Measurements from ENCODE around the gene EIF4G3. TPM values are rescaled to one million over a fixed set of nuclear protein-coding genes. Genes with fewer than 3 reads are reported as not detected.
"Not testable (repeated sequence)": the region's sequence is repeated elsewhere in the genome, so short reads cannot be mapped to it uniquely, and the experiment has no call there.

Gene EIF4G3
- total RNA-seq, 4 donors from 2014 or later = 28.3 to 55.5 (median 35.5) TPM

DNA sequence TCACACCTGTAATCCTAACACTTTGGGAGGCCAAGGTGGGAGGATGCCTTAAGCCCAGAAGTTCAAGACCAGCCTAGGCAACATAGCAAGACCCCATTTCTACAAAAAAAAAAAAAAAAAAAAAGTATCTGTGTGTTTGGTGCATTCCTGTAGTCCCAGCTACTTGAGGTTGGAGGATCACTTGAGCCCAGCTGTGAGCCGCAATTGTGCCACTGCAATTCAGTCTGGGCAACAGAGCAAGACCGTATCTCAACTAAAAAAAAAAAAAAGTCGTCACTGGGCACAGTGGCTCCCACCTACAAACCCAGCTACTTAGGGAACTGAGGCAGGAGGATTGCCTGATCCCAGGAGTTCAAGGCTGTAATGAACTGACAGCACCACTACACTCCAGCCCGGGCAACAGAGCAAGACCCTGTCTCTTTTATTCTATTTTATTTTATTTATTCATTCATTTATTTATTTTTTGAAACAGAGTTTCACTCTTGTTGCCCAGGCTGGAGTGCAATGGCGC lies 8.6 kb upstream of the EIF4G3 start:
- Histone ChIP-seq H3K36me3 (no peaks in the 10 kb centered on the region), H3K27me3 (no peaks in the 10 kb centered on the region), H3K9me3 (no peaks in the 10 kb centered on the region), H3K27ac (no peak overlapping the region), H3K4me1 (peaks cover 2 to 31% (median 8%) of the 10 kb centered on the region in 3 donors), H3K4me3 (no peak overlapping the region)
- WGBS, 2 donors = 86 to 92% methylated on average over 5 of the region's 5 CpGs
- TF ChIP-seq, protein P1, sequence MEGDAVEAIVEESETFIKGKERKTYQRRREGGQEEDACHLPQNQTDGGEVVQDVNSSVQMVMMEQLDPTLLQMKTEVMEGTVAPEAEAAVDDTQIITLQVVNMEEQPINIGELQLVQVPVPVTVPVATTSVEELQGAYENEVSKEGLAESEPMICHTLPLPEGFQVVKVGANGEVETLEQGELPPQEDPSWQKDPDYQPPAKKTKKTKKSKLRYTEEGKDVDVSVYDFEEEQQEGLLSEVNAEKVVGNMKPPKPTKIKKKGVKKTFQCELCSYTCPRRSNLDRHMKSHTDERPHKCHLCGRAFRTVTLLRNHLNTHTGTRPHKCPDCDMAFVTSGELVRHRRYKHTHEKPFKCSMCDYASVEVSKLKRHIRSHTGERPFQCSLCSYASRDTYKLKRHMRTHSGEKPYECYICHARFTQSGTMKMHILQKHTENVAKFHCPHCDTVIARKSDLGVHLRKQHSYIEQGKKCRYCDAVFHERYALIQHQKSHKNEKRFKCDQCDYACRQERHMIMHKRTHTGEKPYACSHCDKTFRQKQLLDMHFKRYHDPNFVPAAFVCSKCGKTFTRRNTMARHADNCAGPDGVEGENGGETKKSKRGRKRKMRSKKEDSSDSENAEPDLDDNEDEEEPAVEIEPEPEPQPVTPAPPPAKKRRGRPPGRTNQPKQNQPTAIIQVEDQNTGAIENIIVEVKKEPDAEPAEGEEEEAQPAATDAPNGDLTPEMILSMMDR (IDR thresholded peaks at IDR 0.05) = no peak
- intact Hi-C loops (cut with DNase I) = no loop called here
- no peak for DNase-seq

DNA sequence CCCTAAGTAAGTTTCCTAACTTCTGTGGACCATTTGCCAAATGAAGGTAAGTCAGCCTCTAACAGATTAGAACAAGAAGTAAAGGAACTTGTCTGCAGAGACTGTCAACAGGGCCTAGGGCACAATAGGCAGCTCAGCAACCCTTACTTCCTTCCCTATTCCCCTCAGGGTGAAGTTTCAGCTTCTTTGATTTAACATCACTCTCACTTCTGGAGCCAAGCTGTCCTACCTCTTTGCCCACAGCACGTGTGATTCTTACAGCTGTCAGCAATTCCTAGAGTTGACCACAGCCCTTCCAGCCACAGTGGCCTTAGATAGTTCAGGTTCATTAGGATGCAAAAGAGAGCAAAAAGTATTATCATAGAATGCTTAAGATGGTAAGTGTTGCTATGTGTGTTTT lies 7.6 kb upstream of the EIF4G3 start:
- H3K4me1 ChIP-seq = peaks cover 0 to 21% (median 8%) of the 10 kb centered on the region in 3 donors
- no peaks in the 10 kb centered on the region for H3K9me3 ChIP-seq
- H3K27ac ChIP-seq = no peak overlapping the region
- H3K4me3 ChIP-seq = no peak overlapping the region
- 20 to 46% methylated on average over 1 of the region's 1 CpG for whole genome bisulfite sequencing, 2 donors
- H3K27me3 ChIP-seq = no peaks in the 10 kb centered on the region
- TF ChIP-seq, protein P1 (IDR thresholded peaks at IDR 0.05) = no peak
- no peak for TF ChIP-seq POLR2A (IDR thresholded peaks at IDR 0.05)
- intact Hi-C loops (cut with DNase I) = no loop called here
- no peaks in the 10 kb centered on the region for H3K36me3 ChIP-seq
- DNase-seq = no peak

DNA sequence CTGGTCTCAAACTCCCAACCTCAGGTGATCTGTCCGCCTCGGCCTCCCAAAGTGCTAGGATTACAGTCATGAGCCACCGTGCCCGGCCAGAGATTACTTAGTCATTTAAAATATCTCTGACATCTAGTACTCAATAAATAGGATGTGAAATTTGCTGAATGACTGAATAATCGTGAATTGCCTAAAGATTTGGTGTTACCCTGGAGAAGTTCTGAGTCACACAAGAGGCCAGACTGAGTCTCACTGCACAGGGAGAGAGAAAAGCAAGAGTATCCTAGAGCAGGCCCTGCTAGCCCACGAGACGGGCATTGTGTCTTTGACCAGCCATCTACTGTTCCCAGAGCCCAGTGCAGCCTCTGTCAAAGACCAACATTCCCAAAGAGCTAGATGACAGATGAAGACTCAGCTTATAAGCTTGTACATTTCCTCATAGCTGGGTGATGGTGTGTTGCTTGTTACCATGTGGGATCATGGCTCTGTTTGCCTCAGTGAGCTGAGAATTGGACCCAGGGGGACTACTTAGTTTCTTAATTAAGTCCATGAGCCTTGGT lies 5.6 kb upstream of the EIF4G3 start:
- no peak for DNase-seq
- Histone ChIP-seq H3K9me3 (no peaks in the 10 kb centered on the region), H3K27me3 (no peaks in the 10 kb centered on the region), H3K27ac (peak overlapping the region in 1 of 4 donors; percentile 21), H3K36me3 (no peaks in the 10 kb centered on the region), H3K4me1 (peaks cover 2 to 17% (median 8%) of the 10 kb centered on the region in 3 donors), H3K4me3 (no peak overlapping the region)
- intact Hi-C loops (cut with DNase I) = no loop called here
- 55 to 75% methylated on average over 5 to 7 of the region's 7 CpGs for WGBS, 2 donors
- TF ChIP-seq, protein P1 (IDR thresholded peaks at IDR 0.05) = no peak
- TF ChIP-seq POLR2A (IDR thresholded peaks at IDR 0.05) = no peak

DNA sequence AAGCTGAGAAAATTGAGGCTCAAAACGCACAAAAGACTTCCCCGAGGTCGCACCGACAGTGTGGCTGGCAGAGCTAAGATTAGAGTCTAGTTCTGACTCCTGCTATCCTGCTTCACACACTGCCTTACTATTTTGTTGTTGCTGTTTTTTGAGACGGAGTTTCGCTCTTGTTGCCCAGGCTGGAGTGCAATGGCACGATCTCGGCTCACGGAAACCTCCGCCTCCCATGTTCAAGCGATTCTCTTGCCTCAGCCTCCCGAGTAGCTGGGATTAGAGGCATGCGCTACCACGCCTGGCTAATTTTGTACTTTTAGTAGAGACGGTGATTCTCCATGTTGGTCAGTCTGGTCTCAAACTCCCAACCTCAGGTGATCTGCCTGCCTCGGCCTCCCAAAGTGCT lies 1.6 kb upstream of the EIF4G3 start:
- DNase-seq; H3K36me3 ChIP-seq; H3K9me3 ChIP-seq; H3K27ac ChIP-seq; H3K4me3 ChIP-seq; H3K27me3 ChIP-seq; intact Hi-C loops (cut with DNase I): not testable (repeated sequence)
- 91 to 95% methylated on average over 16 of the region's 16 CpGs for WGBS, 2 donors
- H3K4me1 ChIP-seq = peaks cover 4 to 31% (median 17%) of the 10 kb centered on the region in 3 donors

DNA sequence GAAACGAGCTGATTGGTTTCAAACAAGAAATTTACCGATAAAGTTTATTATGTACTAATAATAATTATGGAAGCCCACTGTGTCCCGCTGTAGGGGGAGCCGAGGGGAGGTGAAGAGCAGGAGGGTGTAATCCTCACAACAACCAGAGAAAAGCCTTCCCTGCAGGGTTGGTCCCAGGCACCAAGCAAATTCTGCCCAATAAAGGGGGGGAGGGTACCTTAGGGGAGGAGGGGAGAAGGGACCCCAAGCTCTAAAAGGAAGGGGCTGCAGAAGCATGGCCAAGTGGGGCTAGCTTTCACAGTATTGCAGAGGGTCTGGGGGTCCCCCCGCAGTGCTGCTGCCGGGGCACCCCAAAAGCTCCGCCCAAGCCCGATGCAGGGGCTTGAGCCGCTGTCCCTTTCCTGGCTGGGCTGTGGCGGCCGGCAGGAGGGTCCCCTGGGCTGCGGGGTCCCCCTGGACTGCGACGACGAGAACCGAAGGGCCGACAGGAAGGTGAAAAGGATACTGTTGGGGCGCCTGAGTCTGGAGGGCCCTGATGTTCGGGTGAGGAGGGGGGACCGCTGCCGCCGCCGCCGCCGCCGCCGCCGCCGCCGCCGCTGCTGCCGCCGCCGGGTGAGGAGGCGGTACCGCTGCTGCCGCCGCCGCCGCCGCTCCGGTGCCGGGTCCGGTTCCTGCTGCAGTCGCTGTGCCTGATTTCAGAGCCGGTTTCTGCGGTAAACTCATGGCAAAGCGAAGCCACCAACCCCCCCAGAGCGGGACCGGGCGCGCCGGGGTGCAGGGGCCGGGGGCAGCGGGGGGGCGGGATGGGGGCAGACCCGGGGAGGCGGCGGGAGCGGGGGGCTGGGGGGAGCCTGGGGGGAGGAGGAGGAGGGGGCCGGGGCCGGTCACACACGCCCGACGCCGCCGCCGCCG lies 771 bp downstream of the EIF4G3 start:
- no peak for DNase-seq
- Histone ChIP-seq H3K9me3 (no peaks in the 10 kb centered on the region), H3K36me3 (no peaks in the 10 kb centered on the region), H3K4me3 (peak overlapping the region; percentile 85 to 92 (median 88)), H3K4me1 (peaks cover 4 to 50% (median 17%) of the 10 kb centered on the region in 3 donors), H3K27me3 (no peaks in the 10 kb centered on the region), H3K27ac (peak overlapping the region; percentile 94 to 95 (median 94))
- 2 to 6% methylated on average over 11 to 13 of the region's 69 CpGs for WGBS, 2 donors
- TF ChIP-seq, protein P1 (IDR thresholded peaks at IDR 0.05) = no peak
- TF ChIP-seq POLR2A (IDR thresholded peaks at IDR 0.05) = no peak
- intact Hi-C loops (cut with DNase I) = no loop called here

Data from esophagus squamous epithelium (tissue), 5 donors.